ENCODE data around the gene LUC7L3.
"Not testable (repeated sequence)": the region's sequence is repeated elsewhere in the genome, so short reads cannot be mapped to it uniquely, and the experiment has no call there.

Gene LUC7L3

DNA sequence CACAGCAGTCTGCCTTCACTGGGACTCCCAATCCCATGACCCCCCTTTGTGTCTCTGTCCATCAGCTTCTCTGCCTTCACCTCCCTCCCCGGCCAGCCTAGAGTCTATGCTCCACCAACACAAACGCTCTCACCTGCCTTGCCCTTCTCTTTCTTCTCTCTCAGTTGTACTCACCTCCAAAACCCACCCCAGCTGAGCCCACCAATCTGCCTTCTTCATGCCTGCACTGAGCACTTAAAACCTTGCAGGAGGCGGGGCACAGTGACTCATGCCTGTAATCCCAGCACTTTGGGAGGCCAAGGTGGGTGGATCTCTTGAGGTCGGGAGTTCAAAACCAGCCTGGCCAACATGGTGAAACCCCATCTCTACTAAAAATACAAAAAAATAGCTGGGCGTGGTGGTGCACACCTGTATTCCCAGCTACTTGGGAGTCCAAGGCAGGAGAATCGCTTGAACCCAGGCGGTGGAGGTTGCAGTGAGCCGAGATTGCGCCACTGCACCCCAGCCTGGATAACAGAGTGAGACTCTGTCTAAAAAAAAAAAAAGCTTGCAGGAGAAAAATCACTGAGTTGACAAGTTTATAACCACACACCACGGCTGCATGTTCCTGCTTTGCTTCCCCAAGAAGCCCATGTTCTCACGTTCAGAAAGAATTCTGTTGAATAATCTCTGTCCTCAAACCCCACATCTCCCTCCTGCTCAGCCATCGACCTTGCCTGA, 38.7 kb upstream of the LUC7L3 start:
- not testable (repeated sequence) for H3K4me3 ChIP-seq (ENCODE audit: low read depth, low read length); H3K27ac ChIP-seq (ENCODE audit: low read depth, low read length); H3K27me3 ChIP-seq (ENCODE audit: control insufficient read depth, insufficient read depth, low read length); H3K36me3 ChIP-seq (ENCODE audit: control insufficient read depth, insufficient read depth, low read length); H3K9me3 ChIP-seq (ENCODE audit: control insufficient read depth, insufficient read depth, low read length); H3K4me1 ChIP-seq (ENCODE audit: control insufficient read depth, insufficient read depth, low read length); H3K9ac ChIP-seq (ENCODE audit: low read depth, low read length)

DNA sequence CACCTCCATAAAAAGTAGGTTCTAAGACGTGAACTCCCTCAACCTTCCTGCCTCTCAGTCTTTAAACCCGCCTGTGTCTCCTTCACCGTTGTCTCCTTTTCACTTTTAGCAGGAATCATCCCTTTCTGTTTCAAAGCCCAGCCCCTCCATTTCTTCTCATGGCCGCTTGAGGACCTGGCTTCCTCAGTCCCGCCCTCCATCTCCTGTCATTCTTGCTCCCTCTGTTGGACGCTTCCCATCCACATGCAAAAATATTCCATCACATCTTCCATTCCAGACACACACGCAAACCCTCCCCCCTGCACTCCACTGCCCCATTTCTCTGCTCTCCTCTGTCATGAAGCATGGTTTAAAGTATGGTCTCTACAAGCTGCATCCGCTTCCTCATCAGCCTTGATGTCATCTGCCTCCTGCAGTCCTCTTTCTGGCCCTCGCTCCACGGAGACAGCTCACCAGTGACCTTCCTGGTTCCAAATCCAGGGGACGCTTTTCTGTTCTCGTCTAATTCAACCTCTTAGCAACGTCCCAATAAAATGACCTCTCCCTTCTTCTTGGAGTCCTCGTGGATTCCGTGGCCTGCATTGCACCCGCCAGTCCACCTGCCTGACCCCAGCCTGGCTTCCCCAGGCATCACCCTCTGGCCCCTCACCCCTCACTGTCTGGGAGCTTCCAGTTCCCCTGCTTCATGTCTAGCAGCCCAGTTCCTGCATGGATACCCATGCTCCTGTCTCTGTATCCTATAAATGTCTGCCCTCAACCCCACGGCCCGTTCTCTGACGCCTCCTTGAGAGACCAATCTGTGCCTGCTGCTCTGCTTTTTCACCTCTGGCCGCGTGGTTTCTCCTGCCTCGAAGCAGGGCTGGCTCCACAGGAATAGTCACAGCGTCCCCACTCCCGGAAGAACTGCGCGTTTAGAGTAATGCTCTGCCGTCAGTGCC, 37.9 kb upstream of the LUC7L3 start:
- no peak overlapping the region for H3K27ac ChIP-seq (ENCODE audit: low read depth, low read length)

DNA sequence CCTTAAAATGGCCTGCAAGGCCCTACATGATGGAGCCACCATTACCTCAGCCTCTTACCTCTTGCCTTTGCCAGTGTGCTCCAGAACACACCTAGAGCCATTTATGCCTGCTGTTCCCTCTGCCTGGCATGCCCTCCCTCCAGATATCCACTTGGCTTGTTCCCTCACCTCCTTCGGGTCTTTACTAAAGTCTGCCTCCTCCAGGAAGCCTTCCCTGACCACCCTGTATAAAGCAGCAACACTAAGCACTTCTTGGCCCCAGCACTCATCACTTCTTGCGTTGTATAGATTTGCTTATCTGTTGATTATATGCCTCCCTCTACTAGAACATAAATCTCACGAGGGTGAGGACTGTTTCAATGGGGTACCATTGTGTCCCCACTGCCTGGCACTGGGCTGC, 37.0 kb upstream of the LUC7L3 start:
- Histone ChIP-seq H3K36me3 (ENCODE audit: control insufficient read depth, insufficient read depth, low read length) (no peaks in the 10 kb centered on the region), H3K4me1 (ENCODE audit: control insufficient read depth, insufficient read depth, low read length) (peaks cover 9% of the 10 kb centered on the region; the same call in 1 of the 2 replicates), H3K9ac (ENCODE audit: low read depth, low read length) (no peak overlapping the region), H3K9me3 (ENCODE audit: control insufficient read depth, insufficient read depth, low read length) (no peaks in the 10 kb centered on the region), H3K4me3 (ENCODE audit: low read depth, low read length) (no peak overlapping the region), H3K27me3 (ENCODE audit: control insufficient read depth, insufficient read depth, low read length) (no peaks in the 10 kb centered on the region; the same call in 1 of the 2 replicates), H3K27ac (ENCODE audit: low read depth, low read length) (no peak overlapping the region)

More for the DNA sequence above, 37.9 kb upstream of the LUC7L3 start:
- Histone ChIP-seq H3K9ac (ENCODE audit: low read depth, low read length) (no peak overlapping the region), H3K9me3 (ENCODE audit: control insufficient read depth, insufficient read depth, low read length) (no peaks in the 10 kb centered on the region), H3K4me1 (ENCODE audit: control insufficient read depth, insufficient read depth, low read length) (peaks cover 9% of the 10 kb centered on the region; the same call in 1 of the 2 replicates), H3K36me3 (ENCODE audit: control insufficient read depth, insufficient read depth, low read length) (no peaks in the 10 kb centered on the region), H3K4me3 (ENCODE audit: low read depth, low read length) (no peak overlapping the region), H3K27me3 (ENCODE audit: control insufficient read depth, insufficient read depth, low read length) (no peaks in the 10 kb centered on the region; the same call in 1 of the 2 replicates)

DNA sequence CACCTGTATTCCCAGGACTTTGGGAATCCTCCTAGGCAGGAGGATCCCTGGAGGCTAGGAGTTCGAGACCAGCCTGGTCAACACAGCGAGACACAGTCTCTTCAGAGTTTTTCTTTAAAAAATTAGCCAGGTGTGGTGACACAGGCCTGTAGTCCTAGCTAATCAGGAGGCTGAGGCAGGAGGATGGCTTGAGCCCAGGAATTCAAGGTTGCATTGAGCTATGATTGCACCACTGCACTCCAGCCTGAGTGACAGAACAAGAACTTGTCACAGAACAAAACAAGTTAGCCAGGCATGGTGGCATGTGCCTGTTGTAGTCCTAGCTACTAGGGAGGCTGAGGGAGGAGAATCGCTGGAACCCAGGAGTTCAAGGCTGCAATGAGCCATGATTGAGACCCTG, 36.5 kb upstream of the LUC7L3 start:
- Histone ChIP-seq H3K36me3 (ENCODE audit: control insufficient read depth, insufficient read depth, low read length) (no peaks in the 10 kb centered on the region), H3K27ac (ENCODE audit: low read depth, low read length) (no peak overlapping the region), H3K4me1 (ENCODE audit: control insufficient read depth, insufficient read depth, low read length) (peaks cover 9% of the 10 kb centered on the region; the same call in 1 of the 2 replicates)

DNA sequence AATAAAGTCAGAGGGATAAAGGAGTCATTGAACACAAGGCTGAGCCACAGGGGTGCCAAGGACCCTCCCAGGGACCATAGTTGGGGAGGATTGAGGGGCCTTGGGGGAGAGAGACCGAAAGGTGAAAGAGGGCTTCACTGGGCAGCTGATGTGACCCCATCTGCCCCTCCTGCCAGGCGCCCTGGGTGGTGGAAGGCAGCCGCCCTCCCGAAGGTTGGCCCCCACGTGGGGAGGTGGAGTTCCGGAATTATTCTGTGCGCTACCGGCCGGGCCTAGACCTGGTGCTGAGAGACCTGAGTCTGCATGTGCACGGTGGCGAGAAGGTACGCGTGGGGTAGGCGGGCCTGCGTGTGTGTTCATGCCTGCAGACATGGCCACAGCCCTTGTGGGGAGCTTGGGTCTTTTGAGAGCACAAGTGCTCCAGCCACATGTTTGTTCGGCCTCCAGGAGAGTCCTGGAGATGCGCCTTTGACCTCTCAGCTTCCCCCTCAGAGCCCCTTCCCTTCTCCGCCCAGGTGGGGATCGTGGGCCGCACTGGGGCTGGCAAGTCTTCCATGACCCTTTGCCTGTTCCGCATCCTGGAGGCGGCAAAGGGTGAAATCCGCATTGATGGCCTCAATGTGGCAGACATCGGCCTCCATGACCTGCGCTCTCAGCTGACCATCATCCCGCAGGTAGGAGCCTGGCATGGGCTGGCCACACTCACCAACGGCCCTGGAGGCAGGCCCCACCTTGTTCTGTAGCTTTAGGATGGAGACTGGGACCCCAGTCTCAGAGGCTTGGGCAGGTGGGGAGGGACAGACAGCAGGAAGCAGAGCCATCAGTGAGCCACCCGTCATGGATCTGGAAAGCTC, 35.7 kb upstream of the LUC7L3 start:
- Histone ChIP-seq H3K4me3 (ENCODE audit: low read depth, low read length) (no peak overlapping the region), H3K4me1 (ENCODE audit: control insufficient read depth, insufficient read depth, low read length) (peaks cover 9% of the 10 kb centered on the region; the same call in 1 of the 2 replicates), H3K9ac (ENCODE audit: low read depth, low read length) (no peak overlapping the region), H3K27ac (ENCODE audit: low read depth, low read length) (no peak overlapping the region), H3K36me3 (ENCODE audit: control insufficient read depth, insufficient read depth, low read length) (no peaks in the 10 kb centered on the region), H3K27me3 (ENCODE audit: control insufficient read depth, insufficient read depth, low read length) (no peaks in the 10 kb centered on the region; the same call in 1 of the 2 replicates), H3K9me3 (ENCODE audit: control insufficient read depth, insufficient read depth, low read length) (no peaks in the 10 kb centered on the region)

More for the DNA sequence above, 36.5 kb upstream of the LUC7L3 start:
- Histone ChIP-seq H3K9me3 (ENCODE audit: control insufficient read depth, insufficient read depth, low read length) (no peaks in the 10 kb centered on the region), H3K27me3 (ENCODE audit: control insufficient read depth, insufficient read depth, low read length) (no peaks in the 10 kb centered on the region; the same call in 1 of the 2 replicates), H3K4me3 (ENCODE audit: low read depth, low read length) (no peak overlapping the region), H3K9ac (ENCODE audit: low read depth, low read length) (no peak overlapping the region)

DNA sequence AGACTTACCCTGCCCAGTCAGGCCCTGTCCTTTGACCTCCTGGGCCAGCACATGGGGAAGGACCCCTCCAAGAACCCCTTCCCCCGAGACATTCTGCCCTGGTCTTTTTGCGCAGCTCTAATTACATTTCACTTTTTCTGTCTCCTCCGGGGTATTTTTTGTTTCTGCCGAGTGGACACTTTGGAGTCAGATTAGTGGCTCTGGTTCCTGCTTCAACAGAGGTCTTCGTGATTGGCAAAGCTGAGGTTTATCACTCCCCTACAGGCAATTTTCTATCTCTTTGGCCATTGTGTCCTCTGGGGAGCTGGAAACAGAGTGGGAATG, 35.2 kb upstream of the LUC7L3 start:
- no peak overlapping the region for H3K9ac ChIP-seq (ENCODE audit: low read depth, low read length)
- no peaks in the 10 kb centered on the region; the same call in 1 of the 2 replicates for H3K27me3 ChIP-seq (ENCODE audit: control insufficient read depth, insufficient read depth, low read length)
- H3K4me1 ChIP-seq (ENCODE audit: control insufficient read depth, insufficient read depth, low read length), result peaks cover 9% of the 10 kb centered on the region; the same call in 1 of the 2 replicates
- no peaks in the 10 kb centered on the region for H3K9me3 ChIP-seq (ENCODE audit: control insufficient read depth, insufficient read depth, low read length)
- no peaks in the 10 kb centered on the region for H3K36me3 ChIP-seq (ENCODE audit: control insufficient read depth, insufficient read depth, low read length)
- no peak overlapping the region for H3K4me3 ChIP-seq (ENCODE audit: low read depth, low read length)
- H3K27ac ChIP-seq (ENCODE audit: low read depth, low read length), result peak overlapping the region; percentile 63

DNA sequence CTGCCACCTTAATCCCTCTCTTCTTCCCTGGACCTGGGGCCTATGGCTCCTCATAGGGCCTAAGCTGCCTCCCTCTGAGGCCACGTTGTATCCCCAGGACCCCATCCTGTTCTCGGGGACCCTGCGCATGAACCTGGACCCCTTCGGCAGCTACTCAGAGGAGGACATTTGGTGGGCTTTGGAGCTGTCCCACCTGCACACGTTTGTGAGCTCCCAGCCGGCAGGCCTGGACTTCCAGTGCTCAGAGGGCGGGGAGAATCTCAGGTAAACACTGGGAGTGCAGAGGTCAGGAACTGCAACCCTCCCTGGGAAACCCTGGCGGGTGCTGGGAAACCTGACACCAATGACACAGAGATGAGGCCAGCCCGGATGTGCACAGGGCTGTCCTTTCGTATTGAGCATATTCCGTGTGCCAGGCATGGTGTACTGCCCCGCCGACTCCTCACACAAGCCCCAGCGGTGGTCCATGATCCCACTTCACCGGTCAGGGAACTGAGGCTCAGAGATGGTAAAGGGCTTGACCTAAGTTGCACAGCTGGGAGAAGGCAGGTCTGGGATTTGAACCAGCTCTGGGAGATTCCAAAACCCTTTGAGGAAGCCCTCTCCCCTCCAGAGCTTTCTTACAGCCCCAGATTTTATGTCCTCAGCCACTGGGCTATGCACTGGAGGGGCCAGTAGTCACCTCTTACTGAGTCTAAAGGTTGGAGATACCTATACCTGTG, 34.6 kb upstream of the LUC7L3 start:
- Histone ChIP-seq H3K9ac (ENCODE audit: low read depth, low read length) (no peak overlapping the region), H3K27me3 (ENCODE audit: control insufficient read depth, insufficient read depth, low read length) (no peaks in the 10 kb centered on the region; the same call in 1 of the 2 replicates), H3K9me3 (ENCODE audit: control insufficient read depth, insufficient read depth, low read length) (no peaks in the 10 kb centered on the region), H3K36me3 (ENCODE audit: control insufficient read depth, insufficient read depth, low read length) (no peaks in the 10 kb centered on the region), H3K4me1 (ENCODE audit: control insufficient read depth, insufficient read depth, low read length) (peaks cover 9% of the 10 kb centered on the region; the same call in 1 of the 2 replicates), H3K4me3 (ENCODE audit: low read depth, low read length) (no peak overlapping the region), H3K27ac (ENCODE audit: low read depth, low read length) (peak overlapping the region; percentile 63)

DNA sequence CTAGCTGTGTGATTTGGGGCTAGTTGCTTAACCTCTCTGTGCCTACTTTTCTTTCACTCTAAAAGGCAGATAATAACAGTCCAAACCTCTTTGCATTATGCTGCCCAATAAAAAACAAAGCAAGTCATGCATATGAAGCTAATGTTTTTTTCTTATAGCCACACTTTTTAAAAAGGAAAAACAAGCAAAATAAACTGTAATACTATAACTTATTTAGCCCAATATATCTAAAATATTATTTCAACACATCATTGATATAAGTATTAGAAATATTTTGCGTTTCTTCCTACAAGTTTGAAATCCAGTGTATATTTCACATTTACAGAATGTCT, 34.1 kb upstream of the LUC7L3 start:
- peaks cover 10% of the 10 kb centered on the region; the same call in 1 of the 2 replicates for H3K4me1 ChIP-seq (ENCODE audit: control insufficient read depth, insufficient read depth, low read length)
- no peak overlapping the region for H3K27ac ChIP-seq (ENCODE audit: low read depth, low read length)
- no peaks in the 10 kb centered on the region for H3K36me3 ChIP-seq (ENCODE audit: control insufficient read depth, insufficient read depth, low read length)
- H3K9me3 ChIP-seq (ENCODE audit: control insufficient read depth, insufficient read depth, low read length), result no peaks in the 10 kb centered on the region
- no peak overlapping the region for H3K9ac ChIP-seq (ENCODE audit: low read depth, low read length)
- H3K27me3 ChIP-seq (ENCODE audit: control insufficient read depth, insufficient read depth, low read length), result no peaks in the 10 kb centered on the region; the same call in 1 of the 2 replicates
- H3K4me3 ChIP-seq (ENCODE audit: low read depth, low read length), result no peak overlapping the region

DNA sequence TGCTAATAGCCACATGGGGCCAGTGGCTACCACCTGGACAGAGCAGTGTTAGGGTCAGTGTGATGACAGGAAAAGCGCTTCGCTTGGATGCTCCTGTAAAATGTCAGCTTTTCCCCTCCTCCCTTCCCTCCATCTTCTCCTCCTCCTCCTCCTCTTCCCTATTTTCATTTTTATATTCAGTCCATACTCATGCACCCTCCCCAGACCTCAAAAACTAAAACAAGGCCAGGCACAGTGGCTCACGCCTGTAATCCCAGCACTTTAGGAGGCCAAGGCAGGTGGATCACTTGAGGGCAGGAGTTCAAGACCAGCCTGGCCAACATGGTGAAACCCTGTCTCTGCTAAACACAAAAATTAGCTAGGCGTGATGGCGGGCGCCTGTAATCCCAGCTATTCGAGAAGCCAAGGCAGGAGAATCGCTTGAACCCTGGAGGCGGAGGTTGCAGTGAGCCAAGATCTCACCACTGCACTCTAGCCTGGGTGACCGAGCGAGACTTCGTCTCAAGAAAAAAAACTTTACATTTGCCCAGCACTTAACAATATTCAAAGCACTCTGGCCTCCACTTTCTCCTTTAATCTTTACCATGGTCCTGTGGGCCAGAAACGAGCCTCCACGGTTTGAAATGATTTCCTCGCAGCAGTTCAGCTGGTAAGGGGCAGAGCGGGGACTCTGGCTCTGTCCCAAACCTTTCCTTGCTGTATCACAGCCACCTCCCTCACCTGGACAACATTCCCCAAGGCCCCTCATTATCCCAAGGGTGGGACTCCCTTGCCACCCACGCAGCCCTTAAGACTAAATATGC, 33.5 kb upstream of the LUC7L3 start:
- no peaks in the 10 kb centered on the region for H3K36me3 ChIP-seq (ENCODE audit: control insufficient read depth, insufficient read depth, low read length)
- H3K9ac ChIP-seq (ENCODE audit: low read depth, low read length), result no peak overlapping the region
- H3K4me1 ChIP-seq (ENCODE audit: control insufficient read depth, insufficient read depth, low read length), result peaks cover 16% of the 10 kb centered on the region; the same call in 1 of the 2 replicates
- H3K4me3 ChIP-seq (ENCODE audit: low read depth, low read length), result no peak overlapping the region
- H3K27ac ChIP-seq (ENCODE audit: low read depth, low read length), result peak overlapping the region; percentile 32
- no peaks in the 10 kb centered on the region; the same call in 1 of the 2 replicates for H3K27me3 ChIP-seq (ENCODE audit: control insufficient read depth, insufficient read depth, low read length)
- no peaks in the 10 kb centered on the region for H3K9me3 ChIP-seq (ENCODE audit: control insufficient read depth, insufficient read depth, low read length)
